GM12872 (cell line): ENCODE measurements around the gene KCNQ1.

ENCODE experiments used
- TF ChIP-seq, protein P1 (sequence below): IDR thresholded peaks from 3 replicates; pipeline ENCODE4 v1.5.1; 2011; ENCODE audit warnings: low read depth, mild to moderate bottlenecking, low read length, moderate library complexity; ENCODE audit not compliant: insufficient read depth

The KCNQ1 gene

DNA sequence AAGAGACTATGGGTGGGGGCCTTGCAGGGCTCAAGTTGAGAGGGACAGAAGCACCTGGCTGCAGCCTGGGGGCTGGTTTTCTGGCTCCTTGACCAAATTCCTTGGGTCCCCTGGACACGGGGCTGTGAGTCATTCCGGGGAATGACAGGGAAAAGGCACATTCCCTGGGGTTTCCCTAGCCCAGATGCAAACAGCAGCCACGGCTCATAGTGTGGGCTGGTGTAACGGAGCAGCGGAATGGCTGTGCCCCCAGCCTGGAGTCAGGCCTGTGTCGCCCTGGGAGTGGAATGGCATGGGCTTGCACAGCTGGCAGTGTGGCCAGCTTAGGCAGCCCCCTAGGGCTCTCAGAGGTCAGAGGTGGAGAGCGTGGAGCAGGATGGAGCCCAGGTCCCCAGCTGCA lies 332.6 kb downstream of the KCNQ1 start:
- TF ChIP-seq, protein P1, sequence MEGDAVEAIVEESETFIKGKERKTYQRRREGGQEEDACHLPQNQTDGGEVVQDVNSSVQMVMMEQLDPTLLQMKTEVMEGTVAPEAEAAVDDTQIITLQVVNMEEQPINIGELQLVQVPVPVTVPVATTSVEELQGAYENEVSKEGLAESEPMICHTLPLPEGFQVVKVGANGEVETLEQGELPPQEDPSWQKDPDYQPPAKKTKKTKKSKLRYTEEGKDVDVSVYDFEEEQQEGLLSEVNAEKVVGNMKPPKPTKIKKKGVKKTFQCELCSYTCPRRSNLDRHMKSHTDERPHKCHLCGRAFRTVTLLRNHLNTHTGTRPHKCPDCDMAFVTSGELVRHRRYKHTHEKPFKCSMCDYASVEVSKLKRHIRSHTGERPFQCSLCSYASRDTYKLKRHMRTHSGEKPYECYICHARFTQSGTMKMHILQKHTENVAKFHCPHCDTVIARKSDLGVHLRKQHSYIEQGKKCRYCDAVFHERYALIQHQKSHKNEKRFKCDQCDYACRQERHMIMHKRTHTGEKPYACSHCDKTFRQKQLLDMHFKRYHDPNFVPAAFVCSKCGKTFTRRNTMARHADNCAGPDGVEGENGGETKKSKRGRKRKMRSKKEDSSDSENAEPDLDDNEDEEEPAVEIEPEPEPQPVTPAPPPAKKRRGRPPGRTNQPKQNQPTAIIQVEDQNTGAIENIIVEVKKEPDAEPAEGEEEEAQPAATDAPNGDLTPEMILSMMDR, result no peak

DNA sequence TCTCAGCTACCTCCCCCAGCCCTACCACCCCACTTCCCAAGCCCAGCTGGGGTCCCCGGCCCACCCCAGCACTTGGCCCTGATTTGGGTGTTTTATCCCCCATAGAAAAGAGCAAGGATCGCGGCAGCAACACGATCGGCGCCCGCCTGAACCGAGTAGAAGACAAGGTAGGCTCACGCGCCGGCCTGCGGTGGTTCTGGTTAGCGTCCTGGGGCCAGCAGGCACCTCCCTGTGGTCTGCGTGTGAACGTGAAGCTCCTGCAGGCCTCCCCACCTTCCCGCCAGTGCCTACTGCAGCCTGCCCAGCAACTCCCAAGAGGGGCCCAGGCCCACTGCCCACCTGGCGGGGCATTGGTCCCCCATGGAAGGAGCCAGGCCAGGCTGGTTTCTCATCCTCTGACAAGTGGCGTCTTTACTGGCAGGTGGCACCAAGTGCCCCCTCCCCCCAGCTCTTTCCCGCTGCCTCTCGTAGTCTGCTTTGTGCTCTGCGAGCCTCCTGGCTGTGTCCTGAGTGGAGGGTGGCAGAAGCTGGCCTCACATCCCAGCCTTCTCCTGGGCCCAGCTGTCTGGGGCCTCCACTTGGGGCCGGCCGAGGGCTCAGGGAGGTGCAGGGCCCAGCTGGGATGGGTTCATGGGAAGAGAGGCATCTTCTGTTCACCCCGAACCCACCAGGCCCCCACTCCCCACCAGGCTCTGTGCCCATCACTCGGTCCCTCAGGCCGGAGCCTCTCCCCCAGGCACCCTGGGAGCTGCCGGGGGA lies 333.2 kb downstream of the KCNQ1 start:
- TF ChIP-seq, protein P1, result no peak

DNA sequence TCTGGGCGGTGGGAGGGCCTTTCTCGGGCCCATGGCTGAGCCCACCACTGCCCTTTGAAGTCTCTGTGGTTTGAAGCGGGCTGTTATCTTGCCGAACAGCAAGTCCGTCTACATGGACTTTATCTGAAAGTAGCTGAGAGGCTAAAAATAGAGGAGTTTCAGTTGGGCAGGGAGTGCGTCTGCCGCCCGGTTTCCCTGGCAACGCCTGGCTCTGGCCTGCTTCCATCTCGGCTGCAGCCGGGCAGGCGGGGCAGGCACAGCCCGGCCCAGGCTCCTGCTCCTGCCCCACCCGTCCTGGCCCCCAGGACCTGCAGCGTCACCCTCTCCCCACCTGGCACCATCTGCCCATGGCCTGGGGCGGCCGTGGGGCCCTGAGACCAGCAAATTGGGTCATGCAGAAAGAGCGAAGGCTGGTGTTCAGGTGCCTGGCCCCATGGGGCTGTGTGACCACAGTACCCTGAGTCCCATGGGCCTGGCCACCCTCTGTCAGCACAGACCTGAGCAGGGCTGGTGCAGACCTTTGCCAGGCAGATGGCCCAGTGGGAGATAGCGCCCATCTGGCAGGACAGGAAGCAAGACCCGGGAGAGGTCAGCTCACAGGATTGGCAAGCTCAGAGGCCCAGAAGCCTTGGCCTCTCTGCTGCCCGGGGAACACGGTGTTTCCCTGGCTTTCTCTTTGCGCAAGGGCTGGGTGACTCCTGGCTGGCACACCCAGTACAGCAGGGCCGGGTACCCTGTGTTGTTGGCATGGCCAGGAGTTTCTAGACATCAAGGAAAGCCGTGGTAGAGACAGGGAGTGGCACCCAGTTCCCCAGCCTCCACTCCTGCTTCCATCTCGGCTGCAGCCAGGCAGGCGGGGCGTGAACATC lies 334.1 kb downstream of the KCNQ1 start:
- TF ChIP-seq, protein P1, result no peak

DNA sequence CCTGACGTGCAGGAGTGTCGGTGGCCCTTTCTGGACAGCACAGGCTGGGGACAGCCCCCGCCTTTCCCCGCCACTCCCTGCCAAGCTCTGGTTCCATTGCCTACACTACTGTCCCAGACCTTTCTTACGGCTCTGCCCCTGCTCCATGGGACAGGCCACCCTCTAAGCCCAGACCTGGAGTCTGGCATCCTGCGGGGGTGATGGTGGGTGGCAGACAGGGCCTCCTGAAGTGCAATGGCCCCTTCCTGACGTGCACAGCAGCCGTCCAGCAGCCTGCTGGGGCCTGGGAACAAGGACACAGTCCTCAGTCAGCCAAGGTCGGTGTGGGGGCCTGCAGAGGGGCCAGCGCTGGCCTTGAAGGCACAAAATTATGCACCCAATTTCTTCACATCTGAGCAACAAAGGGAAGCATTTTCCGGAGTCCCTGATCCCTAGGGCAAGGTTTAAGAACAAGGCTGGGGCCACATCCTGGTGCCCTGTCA lies 334.7 kb downstream of the KCNQ1 start:
- TF ChIP-seq, protein P1, result no peak

DNA sequence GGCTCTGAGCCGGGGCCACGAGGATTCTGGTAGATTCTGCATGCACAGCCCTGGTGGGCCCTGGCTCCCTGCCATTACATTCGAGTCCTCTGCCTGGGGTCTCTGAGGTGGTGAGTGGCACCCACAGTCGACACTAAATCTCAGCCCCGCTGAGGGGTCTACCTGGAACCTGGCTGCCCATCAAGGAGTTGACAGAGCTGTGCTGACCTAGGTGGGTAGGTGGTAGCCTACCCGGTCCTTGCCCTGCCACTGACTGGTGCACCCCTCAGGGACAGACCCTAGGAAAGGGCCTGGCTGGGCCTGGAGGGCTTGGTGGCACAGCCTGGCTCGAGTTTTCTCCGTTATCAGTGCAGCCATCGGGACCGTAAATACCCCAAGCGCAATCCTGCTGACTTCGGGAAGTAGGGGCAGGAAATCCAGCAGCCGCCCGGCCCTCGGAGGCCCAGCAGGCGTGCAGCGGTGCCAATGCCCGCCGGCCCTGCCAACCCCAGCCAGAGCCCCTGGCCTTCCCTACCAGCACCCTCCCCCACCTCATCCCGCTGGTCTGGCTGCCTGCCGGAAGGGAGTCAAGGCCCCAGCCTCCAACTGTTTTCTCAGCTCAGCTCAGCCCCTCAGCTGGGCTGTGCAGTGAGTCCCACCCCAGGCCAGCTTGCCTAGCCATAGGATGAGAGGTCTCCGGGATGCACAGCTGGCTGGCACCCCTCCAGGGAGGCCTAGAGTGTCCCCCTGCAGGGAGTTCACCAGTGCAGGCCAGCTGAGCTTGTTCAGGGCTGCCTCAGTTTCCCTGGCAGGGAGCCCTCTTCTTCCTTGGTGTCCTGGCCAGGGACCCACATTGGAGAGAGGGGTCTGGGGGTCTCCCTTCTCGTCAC lies 335.4 kb downstream of the KCNQ1 start:
- TF ChIP-seq, protein P1, result no peak

DNA sequence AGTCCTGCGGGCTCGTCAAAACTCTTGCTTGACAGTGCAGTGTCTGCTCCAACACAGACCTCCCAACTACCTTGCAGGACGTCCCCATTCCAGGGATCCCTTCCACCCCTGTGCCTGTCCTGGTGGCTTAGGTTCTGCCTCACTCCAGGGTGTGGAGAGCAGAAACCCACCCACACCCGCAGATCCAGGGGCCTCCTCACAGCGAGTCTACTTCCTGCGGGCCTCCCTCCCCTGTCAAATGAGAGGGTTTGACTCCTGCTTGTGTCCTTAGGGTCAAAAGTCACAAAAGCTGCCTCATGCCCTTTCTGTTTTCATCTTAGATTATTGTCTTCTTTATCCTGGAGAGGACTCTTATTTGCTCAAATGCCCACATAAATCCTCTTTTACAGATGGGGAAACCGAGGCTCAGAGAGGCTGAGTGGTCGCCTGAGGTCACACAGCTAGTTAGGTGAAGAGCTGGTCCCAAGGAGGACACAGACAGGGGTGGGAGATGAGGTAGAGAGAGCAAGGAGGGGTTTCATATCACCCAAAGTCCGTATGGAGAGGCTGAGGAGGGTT lies 336.1 kb downstream of the KCNQ1 start:
- TF ChIP-seq, protein P1, result no peak
